SK-N-SH (cell line): ENCODE measurements around the gene PAFAH1B1.

Source experiments
- CTCF ChIP-seq: fragments of 200-600 bp; sonication (generic); IDR thresholded peaks from 2 replicates; pipeline ENCODE4 v1.6.1; 2017; ENCODE audit warnings: antibody characterized with exemption, mild to moderate bottlenecking, moderate library complexity
- EP300 ChIP-seq, 2 experiments: IDR thresholded peaks; 2 replicates each; pipeline versions ENCODE4 v1.4.0 to v1.6.1; 2012; ENCODE audit warnings: borderline replicate concordance in 1 of 2, low read depth in 1 of 2, low read length in 1 of 2
- GATA2 ChIP-seq: sonication (generic); formaldehyde crosslinking; IDR thresholded peaks from 2 replicates; pipeline ENCODE4 v1.5.0; 2020; ENCODE audit warnings: mild to moderate bottlenecking, missing genetic modification reagents
- MEF2A ChIP-seq: IDR thresholded peaks from 2 replicates; pipeline ENCODE4 v1.4.0; 2012; ENCODE audit warnings: low read depth, borderline replicate concordance
- RAD21 ChIP-seq: IDR thresholded peaks from 2 replicates; pipeline ENCODE4 v1.6.1; 2012; ENCODE audit warnings: mild to moderate bottlenecking, low read length
- TAF1 ChIP-seq: IDR thresholded peaks from 2 replicates; pipeline ENCODE4 v1.6.1; 2012; ENCODE audit warnings: low read depth, mild to moderate bottlenecking, low read length, moderate library complexity, borderline replicate concordance
- TCF12 ChIP-seq: IDR thresholded peaks from 2 replicates; pipeline ENCODE4 v1.4.0; 2012
- TF ChIP-seq, protein P1 (sequence below): IDR thresholded peaks from 2 replicates; pipeline ENCODE4 v1.6.1; 2012; ENCODE audit warnings: mild to moderate bottlenecking, low read depth, low read length, moderate library complexity
- TF ChIP-seq, protein P2 (sequence below): IDR thresholded peaks from 2 replicates; pipeline ENCODE4 v1.4.0; 2012; ENCODE audit warnings: low read depth
- TF ChIP-seq, protein P3 (sequence below): IDR thresholded peaks from 2 replicates; pipeline ENCODE4 v1.4.0; 2012; ENCODE audit warnings: low read depth, borderline replicate concordance

- no peak for TF ChIP-seq GATA2
- TF ChIP-seq CTCF = no peak
- TF ChIP-seq MEF2A = no peak
- TF ChIP-seq EP300 (IDR thresholded peaks at IDR 0.05; ENCODE audit: borderline replicate concordance in 1 of 2, low read depth in 1 of 2, low read length in 1 of 2) = no peak
- TF ChIP-seq, protein P1, sequence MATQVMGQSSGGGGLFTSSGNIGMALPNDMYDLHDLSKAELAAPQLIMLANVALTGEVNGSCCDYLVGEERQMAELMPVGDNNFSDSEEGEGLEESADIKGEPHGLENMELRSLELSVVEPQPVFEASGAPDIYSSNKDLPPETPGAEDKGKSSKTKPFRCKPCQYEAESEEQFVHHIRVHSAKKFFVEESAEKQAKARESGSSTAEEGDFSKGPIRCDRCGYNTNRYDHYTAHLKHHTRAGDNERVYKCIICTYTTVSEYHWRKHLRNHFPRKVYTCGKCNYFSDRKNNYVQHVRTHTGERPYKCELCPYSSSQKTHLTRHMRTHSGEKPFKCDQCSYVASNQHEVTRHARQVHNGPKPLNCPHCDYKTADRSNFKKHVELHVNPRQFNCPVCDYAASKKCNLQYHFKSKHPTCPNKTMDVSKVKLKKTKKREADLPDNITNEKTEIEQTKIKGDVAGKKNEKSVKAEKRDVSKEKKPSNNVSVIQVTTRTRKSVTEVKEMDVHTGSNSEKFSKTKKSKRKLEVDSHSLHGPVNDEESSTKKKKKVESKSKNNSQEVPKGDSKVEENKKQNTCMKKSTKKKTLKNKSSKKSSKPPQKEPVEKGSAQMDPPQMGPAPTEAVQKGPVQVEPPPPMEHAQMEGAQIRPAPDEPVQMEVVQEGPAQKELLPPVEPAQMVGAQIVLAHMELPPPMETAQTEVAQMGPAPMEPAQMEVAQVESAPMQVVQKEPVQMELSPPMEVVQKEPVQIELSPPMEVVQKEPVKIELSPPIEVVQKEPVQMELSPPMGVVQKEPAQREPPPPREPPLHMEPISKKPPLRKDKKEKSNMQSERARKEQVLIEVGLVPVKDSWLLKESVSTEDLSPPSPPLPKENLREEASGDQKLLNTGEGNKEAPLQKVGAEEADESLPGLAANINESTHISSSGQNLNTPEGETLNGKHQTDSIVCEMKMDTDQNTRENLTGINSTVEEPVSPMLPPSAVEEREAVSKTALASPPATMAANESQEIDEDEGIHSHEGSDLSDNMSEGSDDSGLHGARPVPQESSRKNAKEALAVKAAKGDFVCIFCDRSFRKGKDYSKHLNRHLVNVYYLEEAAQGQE = no peak
- TF ChIP-seq, protein P2, sequence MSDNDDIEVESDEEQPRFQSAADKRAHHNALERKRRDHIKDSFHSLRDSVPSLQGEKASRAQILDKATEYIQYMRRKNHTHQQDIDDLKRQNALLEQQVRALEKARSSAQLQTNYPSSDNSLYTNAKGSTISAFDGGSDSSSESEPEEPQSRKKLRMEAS = no peak
- TF ChIP-seq, protein P3, sequence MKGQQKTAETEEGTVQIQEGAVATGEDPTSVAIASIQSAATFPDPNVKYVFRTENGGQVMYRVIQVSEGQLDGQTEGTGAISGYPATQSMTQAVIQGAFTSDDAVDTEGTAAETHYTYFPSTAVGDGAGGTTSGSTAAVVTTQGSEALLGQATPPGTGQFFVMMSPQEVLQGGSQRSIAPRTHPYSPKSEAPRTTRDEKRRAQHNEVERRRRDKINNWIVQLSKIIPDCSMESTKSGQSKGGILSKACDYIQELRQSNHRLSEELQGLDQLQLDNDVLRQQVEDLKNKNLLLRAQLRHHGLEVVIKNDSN = no peak
- no peak for TF ChIP-seq TAF1
- no peak for TF ChIP-seq RAD21
- TF ChIP-seq TCF12 = no peak
These were observed 112.7 kb downstream of the PAFAH1B1 start for GRCh38 chr17:2705888-2706795.
